Kidney capillary endothelial cell (primary cell): ENCODE data around the gene UGCG.
"Not testable (repeated sequence)": the region's sequence is repeated elsewhere in the genome, so short reads cannot be mapped to it uniquely, and the experiment has no call there.

Source experiments
- DNase-seq: peaks from one replicate; pipeline ENCODE4 v3.0.0-alpha.2; 2018; ENCODE audit warnings: low spot score

Gene UGCG

DNA sequence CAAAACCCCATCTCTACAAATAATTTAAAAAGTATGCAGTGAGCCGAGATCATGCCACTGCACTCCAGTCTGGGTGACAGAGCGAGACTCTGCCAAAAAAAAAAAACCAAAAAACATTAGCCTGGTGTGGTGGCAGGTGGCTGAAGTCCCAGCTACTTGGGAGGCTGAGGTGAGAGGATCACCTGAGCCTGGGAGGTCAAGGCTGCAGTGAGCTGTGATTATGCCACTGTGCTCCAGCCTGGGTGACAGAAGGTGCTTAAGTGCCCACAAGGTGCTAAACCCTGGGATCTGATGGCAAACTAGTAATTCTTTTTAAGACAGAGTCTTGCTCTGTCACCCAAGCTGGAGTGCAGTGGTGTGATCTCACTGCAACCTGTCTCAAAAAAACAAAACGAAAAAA, 5.7 kb upstream of the UGCG start:
- not testable (repeated sequence) for DNase-seq

DNA sequence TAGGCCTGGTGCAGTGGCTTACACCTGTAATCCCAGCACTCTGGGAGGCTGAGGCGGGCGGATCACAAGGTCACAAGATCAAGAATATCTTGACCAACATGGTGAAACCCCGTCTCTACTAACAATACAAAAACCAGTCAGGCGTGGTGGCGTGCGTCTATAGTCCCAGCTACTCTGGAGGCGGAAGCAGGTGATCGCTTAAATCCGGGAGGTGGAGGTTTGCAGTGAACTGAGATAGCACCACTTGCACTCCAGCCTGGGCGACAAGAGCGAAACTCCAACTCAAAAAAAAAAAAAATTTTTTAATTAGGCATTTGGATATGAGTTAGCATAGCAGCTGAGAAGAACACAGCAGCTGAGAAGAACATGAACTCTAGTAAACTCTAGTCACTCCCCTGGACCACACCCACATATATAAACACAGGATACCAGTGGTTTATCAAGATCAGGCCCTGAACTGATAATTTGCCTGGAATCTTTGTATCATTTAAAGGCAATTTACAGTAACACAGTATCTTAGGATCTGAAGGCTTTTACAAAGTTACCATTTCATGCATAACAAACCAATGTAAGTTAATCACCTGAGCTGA, 4.6 kb upstream of the UGCG start:
- DNase-seq, result no peak

DNA sequence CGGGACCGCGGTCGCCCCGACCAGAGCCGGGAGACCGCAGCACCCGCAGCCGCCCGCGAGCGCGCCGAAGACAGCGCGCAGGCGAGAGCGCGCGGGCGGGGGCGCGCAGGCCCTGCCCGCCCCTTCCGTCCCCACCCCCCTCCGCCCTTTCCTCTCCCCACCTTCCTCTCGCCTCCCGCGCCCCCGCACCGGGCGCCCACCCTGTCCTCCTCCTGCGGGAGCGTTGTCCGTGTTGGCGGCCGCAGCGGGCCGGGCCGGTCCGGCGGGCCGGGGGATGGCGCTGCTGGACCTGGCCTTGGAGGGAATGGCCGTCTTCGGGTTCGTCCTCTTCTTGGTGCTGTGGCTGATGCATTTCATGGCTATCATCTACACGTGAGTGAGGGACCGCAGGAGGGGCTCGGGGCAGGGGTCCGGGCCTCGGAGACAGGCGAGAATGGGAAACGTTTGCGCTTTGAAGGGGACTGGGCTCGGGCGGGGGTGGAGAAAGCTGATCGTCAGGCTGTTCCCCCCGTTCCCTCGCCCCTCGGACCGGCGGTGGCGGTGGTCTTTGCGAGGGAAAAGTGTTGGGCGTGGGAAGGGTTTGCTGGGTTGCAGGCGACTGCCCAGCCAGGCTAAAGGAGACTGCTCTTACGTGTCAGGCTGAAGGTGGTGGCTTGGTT, 457 bp downstream of the UGCG start:
- peak; percentile 25 for DNase-seq

DNA sequence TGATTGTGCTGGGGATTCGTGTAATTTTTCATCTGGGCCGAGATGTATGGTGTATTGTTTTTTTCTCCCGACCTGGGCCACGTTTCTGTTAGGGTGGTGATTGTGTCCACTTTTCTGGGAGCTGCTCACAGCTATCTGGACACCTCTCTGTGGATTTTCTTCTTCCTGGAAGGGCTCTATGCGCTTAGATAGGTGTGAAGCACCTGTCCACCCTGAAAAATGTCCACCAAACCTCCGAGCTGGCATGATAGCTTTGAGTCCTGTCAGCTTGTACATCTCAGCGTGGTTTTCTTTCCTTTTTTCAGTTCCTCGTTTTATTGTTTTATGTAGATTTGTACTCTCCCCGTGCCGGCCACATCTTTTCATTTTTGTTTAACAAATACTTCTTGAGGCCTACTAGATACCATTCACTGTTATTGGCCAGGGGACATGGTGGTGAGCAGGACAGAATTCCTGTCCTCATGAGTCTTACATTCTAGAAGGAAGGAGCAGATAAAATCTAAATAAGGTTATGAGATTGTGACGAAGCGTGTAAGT, 1.1 kb downstream of the UGCG start:
- DNase-seq, result no peak

DNA sequence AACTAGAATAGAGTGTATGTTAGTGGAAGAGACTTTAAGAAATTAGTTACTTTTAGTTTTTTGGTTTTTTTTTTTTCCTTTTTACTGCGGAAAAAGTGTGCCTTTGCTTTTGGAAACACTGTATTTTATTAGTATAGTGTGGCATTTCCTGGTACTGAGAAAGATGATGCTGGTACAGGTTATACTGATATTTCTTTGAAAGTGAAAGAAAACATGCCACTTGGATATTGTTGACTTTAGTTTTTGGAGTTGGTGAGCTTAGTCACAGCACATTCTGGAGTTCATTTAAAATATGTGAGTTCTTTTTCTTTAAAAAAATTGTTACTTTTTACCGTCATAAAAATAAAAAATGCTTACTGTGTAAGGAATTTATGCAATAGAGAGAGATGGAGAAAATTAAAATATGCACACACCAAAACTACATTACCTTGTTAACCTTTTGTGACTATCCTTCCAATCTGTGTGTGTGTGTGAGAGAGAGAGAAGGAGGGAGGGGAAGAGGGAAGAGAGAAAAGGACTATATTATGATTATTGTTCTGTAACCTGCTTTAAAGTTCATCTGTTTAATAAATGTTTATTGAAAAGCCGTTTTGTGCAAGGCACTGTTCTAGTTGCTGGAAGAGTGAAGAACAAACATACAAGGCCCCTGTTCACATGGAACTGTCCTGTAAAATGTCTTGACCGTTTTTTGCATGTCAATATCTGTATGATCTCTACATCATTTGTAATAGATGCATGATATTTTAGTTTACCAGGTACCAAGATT, 1.9 kb downstream of the UGCG start:
- no peak for DNase-seq

DNA sequence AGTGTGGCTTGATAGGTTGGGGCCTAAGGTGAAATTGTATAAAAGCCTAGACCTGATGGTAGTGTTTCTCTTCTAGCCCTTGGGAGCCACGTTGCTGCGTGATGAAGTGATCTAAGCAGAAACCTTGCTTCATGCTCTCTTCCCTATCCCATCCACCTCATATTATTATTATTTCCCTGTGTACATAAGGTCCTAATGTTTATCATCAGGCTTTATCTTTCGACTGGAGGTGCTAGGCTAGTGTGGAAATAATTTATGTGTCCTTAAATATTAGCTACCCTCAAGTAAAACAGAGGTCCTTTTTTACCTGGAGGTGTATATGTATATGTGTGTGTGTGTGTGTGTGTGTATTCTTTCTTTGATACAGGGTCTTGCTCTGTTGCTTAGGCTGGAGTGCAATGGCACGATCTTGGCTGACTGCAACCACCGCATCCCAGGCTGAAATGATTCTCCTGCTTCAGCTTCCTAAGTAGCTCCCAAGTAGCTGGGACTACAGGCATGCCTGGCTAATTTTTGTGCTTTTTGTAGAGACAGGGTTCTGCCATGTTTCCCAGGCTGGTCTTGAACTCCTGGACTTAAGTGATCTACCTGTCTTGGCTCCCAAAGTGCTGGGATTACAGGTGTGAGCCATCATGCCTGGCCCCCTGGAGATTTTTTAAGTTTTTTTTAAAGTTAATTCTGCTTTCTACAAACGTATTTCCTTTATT, 3.7 kb downstream of the UGCG start:
- DNase-seq, result no peak

DNA sequence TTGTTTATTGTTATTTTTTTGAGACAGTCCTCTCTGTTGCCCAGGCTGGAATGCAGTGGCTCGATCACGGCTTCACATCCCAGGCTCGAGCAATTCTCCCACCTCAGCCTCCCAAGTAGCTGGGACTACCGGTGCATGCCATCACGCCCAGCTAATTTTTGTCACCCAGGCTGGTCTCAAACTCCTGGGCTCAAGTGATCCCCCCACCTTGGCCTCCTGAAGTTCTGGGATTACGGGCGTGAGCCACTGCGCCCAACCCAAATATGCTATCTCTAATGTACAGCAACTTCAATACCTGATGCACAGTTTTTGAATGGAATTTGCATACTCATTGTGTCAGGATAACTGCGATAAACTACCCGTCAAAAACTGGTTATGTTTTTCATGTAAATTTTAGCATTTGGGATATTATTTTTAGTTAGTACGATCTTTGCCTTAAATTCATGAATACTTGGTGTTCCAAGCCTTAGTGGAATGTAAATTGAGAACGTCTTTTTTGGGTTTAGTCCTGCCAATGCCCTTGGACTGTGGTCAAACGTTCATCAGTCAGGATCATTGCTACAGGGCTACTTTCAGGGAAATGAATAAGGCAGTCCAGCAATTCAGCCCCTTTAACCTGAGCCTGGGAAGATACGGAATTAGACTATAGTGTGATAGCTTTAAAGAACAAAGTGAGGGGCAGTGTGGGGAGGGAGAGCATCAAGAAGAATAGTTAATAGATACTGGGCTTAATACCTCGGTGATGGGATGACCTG, 4.4 kb downstream of the UGCG start:
- DNase-seq, result no peak

DNA sequence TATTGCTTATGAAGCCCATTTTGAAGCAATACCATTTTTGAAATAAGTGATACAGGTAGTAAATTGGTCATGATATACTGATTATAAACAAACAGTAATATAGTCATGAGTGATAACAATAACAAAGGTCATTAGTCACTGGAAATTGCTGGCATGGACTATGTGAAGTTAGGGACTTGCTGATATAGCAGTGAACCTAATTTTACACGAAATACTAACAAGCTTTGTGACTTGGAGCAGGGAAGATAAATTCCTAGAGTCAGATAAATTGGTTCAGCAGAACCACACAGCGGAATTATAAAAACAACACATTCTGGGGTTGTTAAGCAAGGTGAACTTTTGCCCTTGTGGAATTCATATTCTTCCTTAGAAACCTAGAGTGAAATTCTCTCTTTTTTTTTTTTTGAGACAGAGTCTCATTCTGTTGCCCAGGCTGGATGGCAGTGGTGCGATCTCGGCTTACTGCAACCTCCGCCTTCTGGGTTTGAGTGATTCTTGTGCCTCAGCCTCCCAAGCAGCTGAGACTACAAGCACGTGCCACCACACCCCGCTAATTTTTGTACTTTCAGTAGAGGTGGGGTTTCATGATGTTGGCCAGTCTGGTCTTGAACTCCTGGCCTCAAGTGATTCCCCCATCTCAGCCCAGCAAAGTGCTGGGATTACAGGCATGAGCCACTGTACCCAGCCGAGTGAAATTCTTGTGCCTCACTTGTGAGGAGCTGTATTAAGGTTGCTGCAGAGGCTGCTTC, 6.0 kb downstream of the UGCG start:
- peak; percentile 42 for DNase-seq

DNA sequence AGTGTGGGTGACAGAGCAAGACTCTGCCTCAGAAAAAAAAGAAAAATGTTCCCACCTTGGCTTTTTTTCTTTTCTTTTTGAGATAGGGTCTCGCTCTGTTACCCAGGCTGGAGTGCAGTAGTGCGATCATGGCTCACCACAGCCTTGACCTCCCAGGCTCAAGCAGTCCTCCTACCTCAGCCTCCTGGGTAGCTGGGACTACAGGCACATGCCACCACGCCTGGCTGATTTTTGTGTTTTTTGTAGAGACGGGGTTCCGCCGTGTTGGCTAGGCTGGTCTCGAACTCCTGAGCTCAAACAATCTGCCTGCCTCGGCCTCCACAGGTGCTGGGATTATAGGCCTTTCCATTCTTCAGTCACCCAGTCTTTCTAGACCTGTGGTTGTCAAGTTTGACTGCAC, 6.9 kb downstream of the UGCG start:
- DNase-seq, result not testable (repeated sequence)

DNA sequence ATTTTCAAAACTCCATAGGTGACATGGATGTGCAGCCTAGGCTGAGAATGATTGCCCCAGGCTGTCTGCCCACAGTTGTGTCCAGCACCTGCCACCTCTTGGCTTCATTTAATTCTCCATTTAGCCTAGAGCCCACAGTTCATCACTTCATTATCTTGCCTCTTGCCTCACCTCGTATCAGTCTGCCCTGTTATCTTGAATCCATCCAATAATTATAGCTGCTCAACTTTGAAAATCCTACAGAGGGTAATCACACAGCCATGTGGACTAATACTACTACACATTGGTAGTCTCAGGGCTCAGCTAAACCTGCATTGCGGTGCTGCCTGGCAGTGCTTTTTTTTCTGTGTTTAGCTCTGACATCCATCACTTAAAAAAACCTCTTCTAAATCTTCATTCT, 7.4 kb downstream of the UGCG start:
- DNase-seq, result no peak

DNA sequence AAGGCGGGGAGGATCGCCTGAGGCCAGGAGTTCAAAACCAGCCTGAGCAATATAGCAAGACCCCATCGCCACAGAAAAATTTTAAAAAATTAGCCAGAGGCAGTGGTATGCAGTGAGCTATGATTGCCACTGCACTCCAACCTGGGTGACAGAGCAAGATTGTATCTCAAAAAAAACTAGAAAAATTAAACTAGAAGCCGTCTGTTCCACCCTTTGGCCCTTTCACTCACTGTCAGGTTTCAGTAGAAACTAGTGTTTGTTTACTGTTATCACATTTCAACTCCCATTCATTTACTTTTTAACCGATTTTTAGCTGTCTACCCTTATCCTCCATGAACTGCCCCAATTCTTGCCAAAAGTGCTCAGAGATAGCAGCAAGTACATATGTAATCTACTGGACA, 8.3 kb downstream of the UGCG start:
- no peak for DNase-seq

DNA sequence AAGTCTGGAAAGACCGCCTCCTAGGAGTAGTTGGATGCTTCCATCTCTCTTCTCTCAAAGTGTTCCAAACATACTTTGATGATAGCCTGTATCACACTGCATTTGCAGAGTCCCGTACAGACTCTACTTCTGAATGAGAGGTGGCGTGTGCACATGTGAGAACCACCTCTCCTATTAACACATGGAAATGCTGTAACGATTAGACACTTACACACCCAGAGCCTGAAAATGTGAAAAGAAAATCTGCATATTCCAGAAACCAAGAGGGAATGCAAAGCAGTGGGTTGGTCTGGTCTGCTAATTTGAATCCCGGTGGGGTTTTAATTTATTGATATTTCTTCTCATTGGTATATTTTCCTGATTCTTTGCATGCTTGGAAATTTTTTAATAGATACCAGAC, 10.5 kb downstream of the UGCG start:
- no peak for DNase-seq

DNA sequence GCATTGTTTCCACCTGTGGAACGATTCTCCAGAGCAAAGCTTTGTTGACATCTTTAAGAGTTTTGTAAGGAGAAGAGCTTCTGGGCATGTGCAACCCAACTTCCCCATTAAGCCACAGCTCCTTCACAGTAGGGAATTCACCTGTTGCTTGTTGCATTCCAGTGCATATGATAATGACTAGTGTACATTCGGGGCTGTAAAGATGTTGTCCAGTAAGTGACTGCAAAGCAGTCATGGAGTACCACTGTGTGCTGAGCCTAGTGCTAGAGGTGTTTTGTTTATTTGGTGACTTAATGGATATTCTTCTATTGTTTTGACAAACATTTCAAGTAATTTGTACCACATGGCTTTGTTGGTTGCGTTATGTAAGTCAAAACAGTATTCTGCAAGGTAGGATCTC, 12.8 kb downstream of the UGCG start:
- no peak for DNase-seq

DNA sequence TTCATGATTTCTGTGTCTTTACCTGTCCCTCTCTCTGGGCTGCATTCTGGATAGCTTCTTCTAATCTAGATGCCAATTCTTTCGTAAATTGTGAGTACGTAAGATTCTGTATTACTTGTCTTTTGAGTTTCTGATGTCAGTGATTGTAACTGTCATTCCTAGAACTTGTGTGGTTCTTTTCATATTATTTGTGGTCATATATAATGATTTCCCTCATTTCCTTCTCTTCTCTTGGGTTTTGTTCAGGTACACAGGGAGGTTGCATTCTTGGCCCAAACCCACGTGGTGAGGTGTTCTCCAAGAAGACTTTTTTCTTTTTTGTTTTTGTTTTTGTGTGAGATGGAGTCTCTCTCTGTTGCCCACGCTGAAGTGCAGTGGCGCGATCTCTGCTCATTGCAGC, 13.8 kb downstream of the UGCG start:
- no peak for DNase-seq

DNA sequence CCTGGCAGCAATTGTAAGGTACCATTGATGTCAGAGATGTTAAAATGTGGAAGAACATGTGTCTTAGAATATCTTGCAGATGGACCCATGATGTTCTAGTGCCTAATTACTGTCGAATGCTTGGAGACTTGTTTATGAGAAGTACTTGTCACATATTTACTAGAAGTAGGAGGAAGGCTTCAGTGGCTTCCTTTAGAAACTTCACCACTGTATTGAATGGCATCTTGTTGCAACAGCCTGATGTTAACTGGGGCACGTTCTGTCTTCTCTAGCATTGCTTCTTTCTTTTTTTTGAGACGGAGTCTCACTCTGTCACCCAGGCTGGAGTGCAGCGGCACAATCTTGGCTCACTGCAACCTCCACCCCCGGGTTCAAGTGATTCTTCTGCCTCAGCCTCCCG, 16.5 kb downstream of the UGCG start:
- no peak for DNase-seq

DNA sequence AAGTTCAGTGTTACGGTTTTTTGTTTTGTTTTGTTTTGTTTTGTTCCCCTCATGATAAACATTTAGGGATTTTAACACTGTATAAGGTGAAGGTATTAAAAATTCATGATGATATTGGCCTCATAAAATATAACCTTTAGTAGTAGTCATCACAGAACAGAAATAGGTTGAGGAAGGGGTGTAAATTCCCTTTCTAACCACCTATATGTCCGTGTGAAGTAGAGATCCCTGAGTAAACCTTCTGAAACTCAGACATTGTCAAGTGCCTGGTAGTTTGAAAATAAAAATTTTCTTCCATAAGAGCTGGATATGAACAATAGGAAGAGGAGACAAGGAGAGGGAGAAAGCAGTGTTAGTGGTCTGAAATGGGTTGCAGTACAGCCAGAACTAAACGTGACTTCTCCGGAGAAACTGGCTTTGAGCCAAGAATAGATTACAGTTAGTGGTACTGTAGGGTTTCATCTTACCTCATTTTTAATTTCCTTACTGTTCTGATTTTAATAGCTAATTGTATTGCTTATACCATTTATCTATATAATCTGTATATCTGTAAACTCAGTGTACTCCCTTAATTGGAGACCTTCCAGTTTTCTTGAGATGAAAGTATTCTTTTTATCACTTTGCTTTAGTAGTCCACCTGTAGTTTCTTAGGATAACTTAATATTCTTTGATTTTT, 18.3 kb downstream of the UGCG start:
- no peak for DNase-seq

DNA sequence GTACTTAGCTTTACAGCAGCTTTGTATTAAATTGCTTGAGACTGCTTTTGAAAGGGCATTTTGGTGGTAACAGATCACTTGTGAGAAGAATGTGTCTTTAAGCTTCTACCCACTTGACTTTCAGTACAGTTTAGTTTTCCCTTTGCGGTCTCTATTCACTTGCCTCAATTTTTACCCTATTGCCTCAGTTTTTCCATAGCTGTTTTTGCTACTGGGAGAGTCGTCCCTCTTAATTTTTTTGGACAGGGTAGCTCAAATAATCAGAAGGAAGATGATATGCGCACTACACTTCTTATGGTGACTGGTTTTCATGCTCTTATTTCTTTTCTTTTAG, 18.8 kb downstream of the UGCG start:
- DNase-seq, result no peak

DNA sequence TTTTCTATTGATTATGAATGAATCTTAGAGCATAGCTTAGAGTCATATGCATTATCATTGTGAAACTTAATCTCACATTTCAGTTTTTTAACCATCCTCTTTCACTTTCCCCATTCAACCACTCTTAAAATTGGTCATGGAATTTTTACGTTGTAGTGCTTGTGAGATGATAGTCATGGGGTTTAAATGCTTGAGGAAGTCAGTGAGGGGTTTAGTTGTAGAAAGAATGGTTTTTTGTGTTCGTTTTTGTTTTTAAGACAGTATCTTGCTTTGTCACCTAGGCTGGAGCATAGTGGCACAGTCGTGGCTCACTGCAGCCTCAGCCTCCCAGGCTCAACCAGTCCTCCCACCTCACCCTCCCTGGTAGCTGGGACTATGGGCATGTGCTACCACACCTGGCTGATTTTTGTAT, 19.6 kb downstream of the UGCG start:
- no peak for DNase-seq

DNA sequence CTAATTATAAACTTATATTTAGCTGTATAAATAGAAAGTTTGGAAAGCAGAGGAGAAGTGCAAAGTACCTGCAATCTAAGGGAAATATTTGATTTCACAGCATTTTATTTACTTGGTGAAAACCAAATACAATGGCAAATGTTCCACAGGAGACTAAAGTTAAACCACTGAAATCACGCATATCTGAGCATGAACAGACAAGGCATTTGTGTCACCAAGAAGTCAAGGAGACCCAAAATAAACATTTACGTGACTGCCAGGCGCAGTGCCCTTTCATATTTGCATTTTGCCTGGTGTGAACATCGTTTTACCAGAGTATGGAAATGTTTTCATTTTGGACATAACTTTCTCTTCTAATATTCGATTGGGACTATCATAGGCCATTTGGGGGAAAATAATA, 20.6 kb downstream of the UGCG start:
- DNase-seq, result no peak

DNA sequence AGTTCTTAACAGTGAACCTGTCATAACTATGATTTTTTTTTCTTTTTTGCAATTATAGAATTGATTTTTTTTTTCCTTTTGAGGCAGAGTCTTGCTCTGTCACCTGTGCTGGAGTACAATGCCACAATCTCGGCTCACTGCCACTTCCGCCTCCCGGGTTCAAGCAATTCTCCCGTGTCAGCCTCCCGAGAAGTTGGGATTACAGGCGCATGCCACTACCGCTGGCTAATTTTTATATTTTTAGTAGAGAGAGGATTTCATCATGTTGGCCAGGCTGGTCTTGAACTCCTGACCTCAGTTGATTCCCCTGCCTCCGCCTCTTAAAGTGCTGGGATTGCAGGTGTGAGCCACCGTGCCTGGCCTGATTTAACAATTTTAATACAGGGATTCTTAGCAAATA, 21.4 kb downstream of the UGCG start:
- no peak for DNase-seq

DNA sequence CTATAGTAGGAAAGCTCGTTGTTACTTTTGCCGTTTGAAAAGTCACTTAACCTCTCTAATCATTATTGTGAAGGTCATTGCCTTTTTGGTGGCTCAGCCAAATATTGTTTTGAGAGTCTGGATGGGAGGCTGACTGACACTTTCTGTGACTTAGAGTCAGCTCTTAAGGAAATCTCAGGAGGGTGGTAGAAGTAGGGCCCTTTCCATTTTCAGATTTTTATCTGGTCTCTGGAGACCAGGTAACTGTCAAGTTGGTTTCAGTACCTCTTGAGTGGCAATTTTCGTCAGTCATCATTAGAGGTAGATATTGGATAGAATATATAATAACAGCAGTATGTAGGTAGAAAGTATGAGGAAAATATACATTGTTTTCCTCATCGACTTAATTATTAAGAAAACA, 23.3 kb downstream of the UGCG start:
- no peak for DNase-seq
